ENCODE measurements around the gene PRKCB. TPM values are rescaled to one million over a fixed set of nuclear protein-coding genes. Genes with fewer than 3 reads are reported as not detected.

Gene PRKCB
- total RNA-seq, 1 experiment from 2014 or later = not detected

DNA sequence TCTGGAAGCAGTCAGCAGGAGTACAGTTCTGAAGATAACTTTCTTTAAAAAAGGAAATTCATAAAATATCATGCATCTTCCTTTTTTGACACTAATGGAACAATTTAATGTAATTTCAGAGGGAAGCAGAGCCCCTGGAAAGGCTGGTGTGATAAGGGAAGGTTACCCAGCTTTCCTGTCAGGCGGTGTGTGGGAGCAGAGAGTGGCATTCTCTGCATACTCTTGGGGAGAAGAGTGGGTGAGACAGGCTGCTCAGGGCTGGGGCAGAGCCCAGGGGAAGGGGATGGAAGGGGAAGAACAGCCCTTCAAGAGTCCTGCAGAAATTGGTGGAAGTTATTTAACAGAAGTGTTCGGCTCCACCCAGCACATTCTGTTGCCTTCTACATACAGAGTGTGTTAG lies 84.7 kb downstream of the PRKCB start:
- ChIA-PET CTCF (no interaction called here), POLR2A (ENCODE audit: unreplicated experiment) (no interaction called here)

DNA sequence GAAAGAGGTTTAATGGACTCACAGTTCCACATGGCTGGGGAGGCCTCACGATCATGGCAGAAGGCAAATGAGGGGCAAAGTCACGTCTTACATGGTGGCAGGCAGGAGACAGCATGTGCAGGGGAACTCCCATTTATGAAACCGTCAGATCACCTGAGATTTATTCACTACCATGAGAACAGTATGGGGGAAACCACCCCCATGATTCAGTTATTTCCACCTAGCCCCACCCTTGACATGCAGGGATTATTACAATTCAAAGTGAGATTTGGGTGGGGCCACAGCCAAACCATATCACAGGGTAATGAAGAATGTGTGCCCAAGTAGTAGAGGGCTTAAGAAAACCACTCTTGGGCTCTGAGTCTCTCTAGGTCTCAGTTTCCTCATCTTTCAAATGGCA lies 85.1 kb downstream of the PRKCB start:
- no TSS peak for BruUV-seq (replicated peaks)
- DNase-seq (no peak), ATAC-seq (no peak)
- H3K9ac ChIP-seq (ENCODE audit: low read length) = no peak overlapping the region
- ChIA-PET CTCF (no interaction called here), POLR2A (ENCODE audit: unreplicated experiment) (no interaction called here)
- H3K27me3 ChIP-seq (ENCODE audit: low read length) = no peaks in the 10 kb centered on the region
- no peaks in the 10 kb centered on the region for H3K79me2 ChIP-seq (ENCODE audit: low read length)
- no peak overlapping the region for H2AFZ ChIP-seq (ENCODE audit: low read length)
- no peak overlapping the region for H3K27ac ChIP-seq (ENCODE audit: low read length)
- no peaks in the 10 kb centered on the region for H3K4me1 ChIP-seq (ENCODE audit: insufficient read depth, low read length)
- TF ChIP-seq EZH2 (IDR thresholded peaks at IDR 0.05; ENCODE audit: low read length, unreplicated experiment) (no peak), EZH2phosphoT487 (IDR thresholded peaks at IDR 0.05; ENCODE audit: borderline replicate concordance, low read length) (no peak)
- TF ChIP-seq, protein P1, sequence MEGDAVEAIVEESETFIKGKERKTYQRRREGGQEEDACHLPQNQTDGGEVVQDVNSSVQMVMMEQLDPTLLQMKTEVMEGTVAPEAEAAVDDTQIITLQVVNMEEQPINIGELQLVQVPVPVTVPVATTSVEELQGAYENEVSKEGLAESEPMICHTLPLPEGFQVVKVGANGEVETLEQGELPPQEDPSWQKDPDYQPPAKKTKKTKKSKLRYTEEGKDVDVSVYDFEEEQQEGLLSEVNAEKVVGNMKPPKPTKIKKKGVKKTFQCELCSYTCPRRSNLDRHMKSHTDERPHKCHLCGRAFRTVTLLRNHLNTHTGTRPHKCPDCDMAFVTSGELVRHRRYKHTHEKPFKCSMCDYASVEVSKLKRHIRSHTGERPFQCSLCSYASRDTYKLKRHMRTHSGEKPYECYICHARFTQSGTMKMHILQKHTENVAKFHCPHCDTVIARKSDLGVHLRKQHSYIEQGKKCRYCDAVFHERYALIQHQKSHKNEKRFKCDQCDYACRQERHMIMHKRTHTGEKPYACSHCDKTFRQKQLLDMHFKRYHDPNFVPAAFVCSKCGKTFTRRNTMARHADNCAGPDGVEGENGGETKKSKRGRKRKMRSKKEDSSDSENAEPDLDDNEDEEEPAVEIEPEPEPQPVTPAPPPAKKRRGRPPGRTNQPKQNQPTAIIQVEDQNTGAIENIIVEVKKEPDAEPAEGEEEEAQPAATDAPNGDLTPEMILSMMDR (conservative IDR thresholded peaks at IDR 0.05; ENCODE audit: low read depth, low read length) = no peak
- H3K4me2 ChIP-seq (ENCODE audit: low read length) = no peak overlapping the region
- H3K9me3 ChIP-seq (ENCODE audit: low read length) = no peaks in the 10 kb centered on the region
- no peaks in the 10 kb centered on the region for H3K36me3 ChIP-seq (ENCODE audit: low read depth, low read length)
- intact Hi-C loops (cut with micrococcal nuclease) = no loop called here
- no peaks in the 10 kb centered on the region for H3K9me2 ChIP-seq (replicated peaks; ENCODE audit: low read length)
- H4K20me1 ChIP-seq (ENCODE audit: low read length) = no peaks in the 10 kb centered on the region
- no peak overlapping the region for H3K4me3 ChIP-seq (ENCODE audit: low read length)
- H3F3A ChIP-seq (ENCODE audit: low read length, unreplicated experiment) = no peaks in the 10 kb centered on the region

More for the DNA sequence above, 84.7 kb downstream of the PRKCB start:
- Histone ChIP-seq H3K36me3 (ENCODE audit: low read depth, low read length) (no peaks in the 10 kb centered on the region), H3K4me1 (ENCODE audit: insufficient read depth, low read length) (no peaks in the 10 kb centered on the region), H3K4me2 (ENCODE audit: low read length) (no peak overlapping the region), H3K9me3 (ENCODE audit: low read length) (no peaks in the 10 kb centered on the region), H3K4me3 (ENCODE audit: low read length) (no peak overlapping the region), H4K20me1 (ENCODE audit: low read length) (no peaks in the 10 kb centered on the region), H3K9ac (ENCODE audit: low read length) (no peak overlapping the region), H3K27ac (ENCODE audit: low read length) (no peak overlapping the region), H3K9me2 (replicated peaks; ENCODE audit: low read length) (no peaks in the 10 kb centered on the region), H3F3A (ENCODE audit: low read length, unreplicated experiment) (no peaks in the 10 kb centered on the region), H3K27me3 (ENCODE audit: low read length) (no peaks in the 10 kb centered on the region), H3K79me2 (ENCODE audit: low read length) (no peaks in the 10 kb centered on the region), H2AFZ (ENCODE audit: low read length) (no peak overlapping the region)
- ATAC-seq (no peak), DNase-seq (no peak)
- BruUV-seq (replicated peaks) = no TSS peak
- TF ChIP-seq EZH2phosphoT487 (IDR thresholded peaks at IDR 0.05; ENCODE audit: borderline replicate concordance, low read length) = no peak
- no peak for TF ChIP-seq EZH2 (IDR thresholded peaks at IDR 0.05; ENCODE audit: low read length, unreplicated experiment)
- TF ChIP-seq, protein P1 (conservative IDR thresholded peaks at IDR 0.05; ENCODE audit: low read depth, low read length) = no peak
- intact Hi-C loops (cut with micrococcal nuclease) = no loop called here

DNA sequence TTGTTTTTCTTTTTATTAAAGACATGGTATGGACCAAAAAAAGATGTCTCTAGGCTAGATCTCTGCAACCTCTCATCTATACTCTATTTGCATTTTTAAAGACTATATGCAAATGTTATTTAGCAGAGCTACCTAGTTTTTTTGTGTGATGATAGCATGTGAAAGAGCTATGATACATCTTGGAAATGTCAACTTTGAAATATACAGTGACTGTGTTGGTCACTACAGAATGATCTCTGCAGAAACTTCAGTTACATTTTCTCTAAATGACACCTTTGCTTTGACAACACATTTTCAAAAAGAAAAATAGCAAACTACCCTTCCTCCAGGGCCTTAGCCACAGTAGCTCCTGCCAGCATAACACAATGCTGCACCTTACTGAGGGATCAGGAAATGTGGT lies 86.6 kb downstream of the PRKCB start:
- Histone ChIP-seq H3K79me2 (ENCODE audit: low read length) (no peaks in the 10 kb centered on the region), H2AFZ (ENCODE audit: low read length) (no peak overlapping the region), H3K9me3 (ENCODE audit: low read length) (no peaks in the 10 kb centered on the region), H3K27ac (ENCODE audit: low read length) (no peak overlapping the region), H3K9ac (ENCODE audit: low read length) (no peak overlapping the region), H3F3A (ENCODE audit: low read length, unreplicated experiment) (no peaks in the 10 kb centered on the region), H3K27me3 (ENCODE audit: low read length) (0 out of 2 replicates have a peak, but pooled peaks cover 5% of the 10 kb centered on the region), H3K4me1 (ENCODE audit: insufficient read depth, low read length) (no peaks in the 10 kb centered on the region), H3K9me2 (replicated peaks; ENCODE audit: low read length) (no peaks in the 10 kb centered on the region), H3K36me3 (ENCODE audit: low read depth, low read length) (no peaks in the 10 kb centered on the region), H3K4me3 (ENCODE audit: low read length) (no peak overlapping the region), H3K4me2 (ENCODE audit: low read length) (no peak overlapping the region), H4K20me1 (ENCODE audit: low read length) (no peaks in the 10 kb centered on the region)
- CTCF ChIA-PET = no interaction called here
- DNase-seq (no peak), ATAC-seq (no peak)
- no peak for TF ChIP-seq EZH2 (IDR thresholded peaks at IDR 0.05; ENCODE audit: low read length, unreplicated experiment)
- TF ChIP-seq, protein P1 (conservative IDR thresholded peaks at IDR 0.05; ENCODE audit: low read depth, low read length) = no peak
- TF ChIP-seq EZH2phosphoT487 (IDR thresholded peaks at IDR 0.05; ENCODE audit: borderline replicate concordance, low read length) = no peak
- POLR2A ChIA-PET (ENCODE audit: unreplicated experiment) = no interaction called here
- intact Hi-C loops (cut with micrococcal nuclease) = no loop called here
- BruUV-seq (replicated peaks) = no TSS peak

Data from PC-3 (cell line).